H1 (cell line): ENCODE results near the gene EYA4. TPM values are rescaled to one million over a fixed set of nuclear protein-coding genes. Genes with fewer than 3 reads are reported as not detected.

ENCODE experiments used
- CTCF ChIA-PET: fragments of 300-600 bp; sonication (Branson Sonifier 250); formaldehyde crosslinking; loops from one replicate; lab custom pipeline; 2021; ENCODE audit not compliant: partially characterized antibody; lab: Charles Lee
- POLR2A ChIA-PET: fragments of 300-600 bp; sonication (Branson Sonifier 250); formaldehyde crosslinking; loops from one replicate; lab custom pipeline; 2021; ENCODE audit warnings: inconsistent platforms; ENCODE audit not compliant: partially characterized antibody; lab: Charles Lee
- DNase-seq, 2 experiments: peaks; one replicate each; pipeline versions ENCODE4 v3.0.0 to v3.0.0-alpha.2; 2010 to 2022; ENCODE audit warnings: low spot score in 2 of 2, low read depth in 1 of 2, mixed read lengths in 1 of 2
- FAIRE-seq: peaks from 2 replicates; lab custom pipeline; 2011; peaks lifted over from hg19 to GRCh38; lab: Jason Lieb, UNC
- H2AFZ ChIP-seq: 2 replicates; pipeline ENCODE4 v1.8.1; 2012; ENCODE audit warnings: low read length, inconsistent platforms
- H2AK5ac ChIP-seq: 2 replicates; pipeline ENCODE4 v1.6.1; 2013; ENCODE audit warnings: low read depth, low read length
- H2BK120ac ChIP-seq: replicated peaks from 2 replicates; pipeline ENCODE3; 2013; ENCODE audit warnings: low read depth, low read length, inconsistent platforms
- H2BK12ac ChIP-seq: 2 replicates; pipeline ENCODE4 v1.6.1; 2013; ENCODE audit warnings: low read depth, low read length
- H2BK15ac ChIP-seq: 2 replicates; pipeline ENCODE4 v1.6.1; 2013; ENCODE audit warnings: low read length
- H2BK20ac ChIP-seq: 2 replicates; pipeline ENCODE4 v1.6.1; 2013; ENCODE audit warnings: low read length
- H2BK5ac ChIP-seq: 2 replicates; pipeline ENCODE4 v1.6.1; 2013; ENCODE audit warnings: low read depth, low read length
- H3K14ac ChIP-seq: 2 replicates; pipeline ENCODE4 v1.6.1; 2013; ENCODE audit warnings: inconsistent platforms; ENCODE audit not compliant: insufficient read length
- H3K18ac ChIP-seq: 2 replicates; pipeline ENCODE4 v1.6.1; 2013; ENCODE audit warnings: low read length; ENCODE audit errors: extremely low read depth
- H3K23ac ChIP-seq: 2 replicates; pipeline ENCODE4 v1.6.1; 2013; ENCODE audit warnings: inconsistent platforms; ENCODE audit not compliant: insufficient read length
- H3K23me2 ChIP-seq: 2 replicates; pipeline ENCODE4 v1.6.1; 2013; ENCODE audit warnings: low read depth, low read length
- H3K27ac ChIP-seq: 2 replicates; pipeline ENCODE4 v1.6.1; 2011; ENCODE audit warnings: low read depth, low read length, inconsistent platforms
- H3K27me3 ChIP-seq, 4 experiments: replicated peaks in 1 of 4; 1 replicate in 1 of 4; 2 replicates in 3 of 4; pipeline versions ENCODE4 v1.6.1 to v1.8.1; 2011 to 2013; ENCODE audit warnings: low read length in 3 of 4, mild to moderate bottlenecking in 3 of 4, inconsistent platforms in 2 of 4, mixed read lengths in 2 of 4, moderate library complexity in 1 of 4; ENCODE audit not compliant: control insufficient read depth in 3 of 4, insufficient read depth in 3 of 4; ENCODE audit errors: extremely low read depth in 1 of 4
- H3K36me3 ChIP-seq, 4 experiments: 2 replicates each; pipeline versions ENCODE4 v1.6.1 to v1.8.1; 2011 to 2013; ENCODE audit warnings: mild to moderate bottlenecking in 4 of 4, low read length in 3 of 4, moderate library complexity in 2 of 4, control low read depth in 1 of 4, inconsistent platforms in 1 of 4; ENCODE audit not compliant: insufficient read depth in 4 of 4, control insufficient read depth in 2 of 4
- H3K4ac ChIP-seq: replicated peaks from 2 replicates; pipeline ENCODE3; 2013; ENCODE audit warnings: low read length, low read depth, mixed read lengths, inconsistent platforms; ENCODE audit not compliant: insufficient read length
- H3K4me1 ChIP-seq, 4 experiments: replicated peaks in 1 of 4; 1 replicate in 1 of 4; 2 replicates in 3 of 4; pipeline versions ENCODE4 v1.6.1 to v1.8.1; 2011 to 2013; ENCODE audit warnings: low read length in 3 of 4, inconsistent platforms in 2 of 4, mixed read lengths in 1 of 4; ENCODE audit not compliant: insufficient read depth in 4 of 4, control insufficient read depth in 3 of 4
- H3K4me2 ChIP-seq, 2 experiments: 2 replicates each; pipeline versions ENCODE4 v1.6.1 to v1.8.1; 2011 to 2013; ENCODE audit warnings: low read depth in 2 of 2, low read length in 2 of 2, control low read depth in 1 of 2, inconsistent platforms in 1 of 2, mild to moderate bottlenecking in 1 of 2; ENCODE audit not compliant: insufficient read depth in 1 of 2
- H3K4me3 ChIP-seq, 4 experiments: fragments of 200-600, 300-600 bp in 1 of 4; sonication (generic), shearing (Covaris generic), sonication (Bioruptor Twin) in 1 of 4; 2 replicates each; pipeline versions ENCODE4 v1.5.1 to v1.8.1; 2011 to 2016; ENCODE audit warnings: low read length in 4 of 4, low read depth in 3 of 4, control low read depth in 2 of 4, inconsistent platforms in 2 of 4, mild to moderate bottlenecking in 2 of 4, mixed read lengths in 1 of 4, moderate library complexity in 1 of 4; ENCODE audit not compliant: insufficient read depth in 2 of 4; ENCODE audit errors: extremely low read depth in 1 of 4
- H3K56ac ChIP-seq: replicated peaks from 2 replicates; pipeline ENCODE3; 2013; ENCODE audit warnings: low read depth, mild to moderate bottlenecking, mixed read lengths, low read length, inconsistent platforms; ENCODE audit not compliant: insufficient read length
- H3K79me1 ChIP-seq: 2 replicates; pipeline ENCODE4 v1.6.1; 2013; ENCODE audit warnings: low read depth, low read length, control low read depth
- H3K79me2 ChIP-seq, 2 experiments: 2 replicates each; pipeline versions ENCODE4 v1.6.1 to v1.8.1; 2012 to 2013; ENCODE audit warnings: low read length in 2 of 2, mild to moderate bottlenecking in 2 of 2, inconsistent platforms in 1 of 2; ENCODE audit not compliant: insufficient read depth in 2 of 2, control insufficient read depth in 1 of 2
- H3K9ac ChIP-seq, 4 experiments: replicated peaks in 1 of 4; 1 replicate in 1 of 4; 2 replicates in 3 of 4; pipeline versions ENCODE4 v1.6.1 to v1.8.1; 2011 to 2013; ENCODE audit warnings: low read depth in 3 of 4, low read length in 3 of 4, control low read depth in 2 of 4, mild to moderate bottlenecking in 2 of 4, moderate library complexity in 2 of 4, inconsistent platforms in 1 of 4; ENCODE audit errors: extremely low read depth in 1 of 4
- H3K9me3 ChIP-seq, 2 experiments: 2 replicates each; pipeline versions ENCODE4 v1.6.1 to v1.8.1; 2012 to 2013; ENCODE audit warnings: mild to moderate bottlenecking in 2 of 2, moderate library complexity in 2 of 2, control low read depth in 1 of 2, inconsistent platforms in 1 of 2, low read depth in 1 of 2, low read length in 1 of 2, mixed read lengths in 1 of 2; ENCODE audit not compliant: insufficient read depth in 2 of 2
- H4K20me1 ChIP-seq, 2 experiments: replicated peaks in 1 of 2; 2 replicates each; pipeline versions ENCODE3 to v1.8.1; 2011 to 2013; ENCODE audit warnings: inconsistent platforms in 2 of 2, low read length in 2 of 2, mild to moderate bottlenecking in 1 of 2; ENCODE audit not compliant: insufficient read depth in 2 of 2, control insufficient read depth in 1 of 2
- H4K5ac ChIP-seq: 2 replicates; pipeline ENCODE4 v1.6.1; 2013; ENCODE audit warnings: low read length, low read depth, mixed read lengths, inconsistent platforms; ENCODE audit not compliant: insufficient read length
- H4K8ac ChIP-seq: 2 replicates; pipeline ENCODE4 v1.8.0; 2013; ENCODE audit warnings: mild to moderate bottlenecking, moderate library complexity, low read length, inconsistent platforms; ENCODE audit not compliant: insufficient read depth; ENCODE audit errors: extremely low read depth
- H4K91ac ChIP-seq: replicated peaks from 2 replicates; pipeline ENCODE3; 2013; ENCODE audit warnings: low read length, mixed read lengths, inconsistent platforms; ENCODE audit not compliant: insufficient read length
- TAF7 ChIP-seq: optimal IDR thresholded peaks from 2 replicates; pipeline ENCODE3; 2011; ENCODE audit warnings: low read depth, mild to moderate bottlenecking, inconsistent platforms, low read length, moderate library complexity, borderline replicate concordance
- WGBS, 2 experiments: shearing (Covaris generic) in 1 of 2; methylation state at CpG; one replicate each; pipeline versions ENCODE4 v1.1.6 to v1.1.7; 2013 to 2015; ENCODE audit warnings: low lambda C conversion rate in 2 of 2, mixed read lengths in 2 of 2, inconsistent platforms in 1 of 2, low coverage in 1 of 2, missing lambda C conversion rate in 1 of 2; ENCODE audit not compliant: insufficient replicate concordance in 2 of 2, insufficient coverage in 1 of 2, insufficient read length in 1 of 2; ENCODE audit errors: extremely low coverage in 1 of 2, missing lambda C conversion rate in 1 of 2; 5-methylcytosine and 5-hydroxymethylcytosine counted together
- polyA plus RNA-seq, 7 experiments: library from polyadenylated mRNA; depleted of rRNA in 3 of 7; stranded (reverse) in 5 of 7; unstranded in 2 of 7; fragments of >200 nt in 5 of 7; fragments of 200-250 nt in 2 of 7; gene quantifications; 1 replicate in 5 of 7; 2 replicates in 1 of 7; 4 replicates in 1 of 7; pipeline versions ENCODE4 v1.2.1 to v1.2.3, GENCODE V29; 2011 to 2013; ENCODE audit warnings: missing spikeins in 2 of 7, mixed read lengths in 2 of 7
- total RNA-seq: library from RNA; stranded (reverse); fragmentation: NEBNext Ultra II Directional; extraction: Animal tissue kit (Norgen Biotek cat#: 25700); gene quantifications from 2 replicates; pipeline ENCODE4 v1.2.1, GENCODE V29; 2021

The EYA4 gene
- total and polyA plus RNA-seq, 2 of the 8 experiments (the other 6 are each of a cell fraction or from before 2014, with no cell fraction given): 0.06 to 0.17 TPM

DNA sequence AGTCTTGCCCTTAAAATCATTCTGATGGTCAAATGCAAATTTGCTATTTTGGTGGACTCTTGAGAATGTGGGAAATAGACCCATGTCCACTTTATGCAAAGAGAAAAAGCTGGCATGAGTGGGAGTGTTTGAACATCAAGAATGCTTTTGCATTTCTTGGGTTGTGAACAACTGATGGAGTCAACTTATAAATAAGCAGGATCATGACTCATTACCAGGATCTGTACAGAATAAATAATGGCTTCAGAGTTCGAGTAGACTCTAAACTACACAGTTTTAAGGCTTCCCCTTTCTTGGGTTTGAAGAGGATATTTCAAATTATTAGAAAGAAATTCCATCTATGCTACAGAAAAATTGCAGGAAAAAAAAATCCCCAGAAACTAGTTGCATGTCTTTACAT is 195.5 kb downstream of the EYA4 start:
- Histone ChIP-seq H3K23ac (no peak overlapping the region), H2AFZ (no peak overlapping the region), H3K27ac (no peak overlapping the region), H3K4me1 (peaks cover 0 to 7% (median 5%) of the 10 kb centered on the region in 4 experiments; a peak in 3 of 7 replicates), H2BK120ac (no peak overlapping the region), H3K4ac (no peak overlapping the region), H3K9me3 (no peaks in the 10 kb centered on the region), H3K79me1 (no peaks in the 10 kb centered on the region), H2BK15ac (no peak overlapping the region), H3K4me2 (no peak overlapping the region), H3K9ac (no peak overlapping the region), H3K18ac (no peak overlapping the region), H2BK12ac (no peak overlapping the region), H2BK5ac (no peak overlapping the region), H3K14ac (no peak overlapping the region), H2AK5ac (no peak overlapping the region), H4K8ac (no peak overlapping the region), H3K36me3 (no peaks in the 10 kb centered on the region), H3K4me3 (no peak overlapping the region), H3K27me3 (no peaks in the 10 kb centered on the region), H3K79me2 (no peaks in the 10 kb centered on the region), H3K23me2 (no peaks in the 10 kb centered on the region), H4K20me1 (no peaks in the 10 kb centered on the region), H4K5ac (no peak overlapping the region), H3K56ac (no peak overlapping the region), H2BK20ac (no peak overlapping the region), H4K91ac (no peak overlapping the region)
- no peak for FAIRE-seq
- POLR2A ChIA-PET: no interaction called here
- DNase-seq: no peak
- 100% methylated on average over 1 of the region's 1 CpG; no CpG with 5 or more reads in 1 of the 2 experiments for WGBS, 2 experiments
- CTCF ChIA-PET: interaction anchor here (0.7 kb wide), 1 partner anchor 136 kb away, joined by 3 read pairs; no protein-coding TSS in a partner anchor
- TF ChIP-seq TAF7: no peak
